DMS53 (cell line): Measurements from ENCODE around the gene FLT3.
"Not testable (repeated sequence)": the region's sequence is repeated elsewhere in the genome, so short reads cannot be mapped to it uniquely, and the experiment has no call there.

Source experiments
- DNase-seq: peaks from one replicate; lab custom pipeline; 2025; lab: John Stamatoyannopoulos, UW

Gene FLT3

GRCh38 chr13:28044608-28045007 lies 55.8 kb downstream of the FLT3 start:
- no peak for DNase-seq

GRCh38 chr13:28043224-28043623 lies 57.2 kb downstream of the FLT3 start:
- DNase-seq = no peak

GRCh38 chr13:28041501-28041900 lies 58.9 kb downstream of the FLT3 start:
- DNase-seq = no peak

GRCh38 chr13:28041031-28041461 lies 59.3 kb downstream of the FLT3 start:
- DNase-seq = no peak

GRCh38 chr13:28037399-28037798 lies 63.0 kb downstream of the FLT3 start:
- no peak for DNase-seq

- peak; percentile 87 for DNase-seq
Observed at GRCh38 chr13:28035146-28035782, 65.1 kb downstream of the FLT3 start.

- DNase-seq = no peak
Observed at GRCh38 chr13:28033894-28034655, 66.3 kb downstream of the FLT3 start.

- not testable (repeated sequence) for DNase-seq
Observed at GRCh38 chr13:28032438-28032837, 67.9 kb downstream of the FLT3 start.

GRCh38 chr13:28031896-28032288 lies 68.5 kb downstream of the FLT3 start:
- no peak for DNase-seq

GRCh38 chr13:28031220-28031895 lies 69.0 kb downstream of the FLT3 start:
- no peak for DNase-seq

- DNase-seq = no peak
Observed at GRCh38 chr13:28027607-28028364, 72.6 kb downstream of the FLT3 start.

- DNase-seq = no peak
Observed at GRCh38 chr13:28027071-28027470, 73.3 kb downstream of the FLT3 start.

GRCh38 chr13:28026508-28026907 lies 73.9 kb downstream of the FLT3 start:
- no peak for DNase-seq

GRCh38 chr13:28022848-28023518 lies 77.4 kb downstream of the FLT3 start:
- no peak for DNase-seq

- no peak for DNase-seq
Observed at GRCh38 chr13:28014301-28014700, 86.1 kb downstream of the FLT3 start.

- DNase-seq = no peak
Observed at GRCh38 chr13:28013482-28013881, 86.9 kb downstream of the FLT3 start.

GRCh38 chr13:28012896-28013295 lies 87.5 kb downstream of the FLT3 start:
- no peak for DNase-seq

- DNase-seq = no peak
Observed at GRCh38 chr13:28012383-28012782, 88.0 kb downstream of the FLT3 start.

GRCh38 chr13:28010046-28010445 lies 90.3 kb downstream of the FLT3 start:
- DNase-seq = no peak

- DNase-seq = not testable (repeated sequence)
Observed at GRCh38 chr13:28005016-28005415, 95.4 kb downstream of the FLT3 start.

- DNase-seq = no peak
Observed at GRCh38 chr13:28002886-28003698, 97.3 kb downstream of the FLT3 start.
